Measurements from ENCODE around the gene TSPAN17. TPM values are rescaled to one million over a fixed set of nuclear protein-coding genes. Genes with fewer than 3 reads are reported as not detected.

Gene TSPAN17
- polyA plus RNA-seq, 1 of the 3 experiments (the other 2 are of a cell fraction), result 61.7 TPM

DNA sequence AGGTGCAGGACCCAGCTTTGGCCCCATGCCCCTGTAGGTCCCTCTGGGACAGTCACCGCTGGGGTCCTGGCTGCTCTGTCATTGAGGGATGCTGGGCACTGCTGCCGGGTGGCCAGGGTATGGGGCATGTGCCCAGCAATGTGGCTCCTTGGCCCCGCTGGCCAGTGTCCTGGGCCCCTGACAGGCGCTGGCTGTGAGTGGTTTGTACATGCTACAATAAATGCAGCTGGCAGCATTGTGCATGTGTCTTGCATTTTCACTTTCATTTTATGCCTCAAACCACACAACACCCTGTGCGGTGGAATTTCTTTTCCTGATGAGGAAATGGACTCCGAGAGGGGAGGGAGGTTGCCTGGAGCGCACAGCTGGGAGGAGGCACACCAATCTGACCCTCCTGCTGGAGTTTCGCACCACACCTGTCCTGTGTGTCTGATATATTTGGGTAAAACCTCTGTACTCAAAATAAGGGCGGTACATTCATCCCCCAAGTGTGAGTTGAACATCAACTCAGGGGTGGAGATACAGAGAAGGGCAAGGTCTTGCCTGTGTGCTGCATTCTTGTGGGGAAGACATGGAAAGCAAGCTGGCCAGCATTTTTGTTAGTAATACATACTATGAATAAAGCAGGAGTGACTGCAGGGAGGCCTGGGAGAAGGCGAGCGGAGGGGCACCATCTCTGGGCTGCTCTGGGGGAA is 11.7 kb downstream of the TSPAN17 start:
- Histone ChIP-seq H3K79me2 (ENCODE audit: insufficient read depth) (no peaks in the 10 kb centered on the region), H2AFZ (ENCODE audit: low read depth) (no peak overlapping the region), H3K4me1 (ENCODE audit: control insufficient read depth in 1 of 2, insufficient read depth in 2 of 2, low read depth in 1 of 2, low read length in 1 of 2) (peaks cover 0 to 25% of the 10 kb centered on the region in 2 experiments; a peak in 1 of 4 replicates), H3K9me2 (no peaks in the 10 kb centered on the region), H3K27me3 (ENCODE audit: insufficient read depth) (no peaks in the 10 kb centered on the region), H3K36me3 (replicated peaks in 1 of 2; ENCODE audit: control insufficient read depth in 1 of 2, insufficient read depth in 2 of 2, low read length in 1 of 2) (peaks cover 4 to 19% of the 10 kb centered on the region in 2 experiments), H3K27ac (ENCODE audit: low read depth in 2 of 2, low read length in 1 of 2) (no peak overlapping the region), H3K9me3 (no peaks in the 10 kb centered on the region), H3F3A (replicated peaks; ENCODE audit: insufficient read depth) (no peaks in the 10 kb centered on the region), H3K4me2 (no peak overlapping the region), H4K20me1 (ENCODE audit: insufficient read depth) (peaks cover 8% of the 10 kb centered on the region; the same call in 1 of the 2 replicates), H3K4me3 (ENCODE audit: low read depth in 2 of 2, low read length in 1 of 2) (no peak overlapping the region), H3K9ac (no peak overlapping the region)
- WGBS (ENCODE audit: low lambda C conversion rate), result 87% methylated on average over 8 of the region's 11 CpGs
- CTCF ChIA-PET, result interaction anchor here (0.7 to 6.7 kb wide), 35 partner anchors 11 to 473 kb away, joined by 3 to 167 read pairs (median 4); partner anchors contain the start of genes TSPAN17 and UNC5A
- POLR2A ChIA-PET, result no interaction called here
- DNase-seq, result no peak
- TF ChIP-seq ZBTB33 (IDR thresholded peaks at IDR 0.05; ENCODE audit: borderline replicate concordance, low read depth) (no peak), GATA2 (CRISPR knock-in tag; IDR thresholded peaks at IDR 0.05) (no peak), PBX3 (IDR thresholded peaks at IDR 0.05) (no peak), NFIC (IDR thresholded peaks at IDR 0.05; ENCODE audit: borderline replicate concordance) (no peak), SMC3 (IDR thresholded peaks at IDR 0.05; ENCODE audit: low read depth, low read length) (no peak), YY1 (IDR thresholded peaks at IDR 0.05; ENCODE audit: low read depth) (no peak), EP300 (IDR thresholded peaks at IDR 0.05; ENCODE audit: borderline replicate concordance in 1 of 2, low read depth in 1 of 2, low read length in 1 of 2) (no peak), TCF12 (IDR thresholded peaks at IDR 0.05) (no peak), FOXJ3 (CRISPR knock-in tag; IDR thresholded peaks at IDR 0.05) (no peak)
- TF ChIP-seq, protein P1, sequence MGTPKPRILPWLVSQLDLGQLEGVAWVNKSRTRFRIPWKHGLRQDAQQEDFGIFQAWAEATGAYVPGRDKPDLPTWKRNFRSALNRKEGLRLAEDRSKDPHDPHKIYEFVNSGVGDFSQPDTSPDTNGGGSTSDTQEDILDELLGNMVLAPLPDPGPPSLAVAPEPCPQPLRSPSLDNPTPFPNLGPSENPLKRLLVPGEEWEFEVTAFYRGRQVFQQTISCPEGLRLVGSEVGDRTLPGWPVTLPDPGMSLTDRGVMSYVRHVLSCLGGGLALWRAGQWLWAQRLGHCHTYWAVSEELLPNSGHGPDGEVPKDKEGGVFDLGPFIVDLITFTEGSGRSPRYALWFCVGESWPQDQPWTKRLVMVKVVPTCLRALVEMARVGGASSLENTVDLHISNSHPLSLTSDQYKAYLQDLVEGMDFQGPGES (IDR thresholded peaks at IDR 0.05; ENCODE audit: low read depth, low read length), result no peak

DNA sequence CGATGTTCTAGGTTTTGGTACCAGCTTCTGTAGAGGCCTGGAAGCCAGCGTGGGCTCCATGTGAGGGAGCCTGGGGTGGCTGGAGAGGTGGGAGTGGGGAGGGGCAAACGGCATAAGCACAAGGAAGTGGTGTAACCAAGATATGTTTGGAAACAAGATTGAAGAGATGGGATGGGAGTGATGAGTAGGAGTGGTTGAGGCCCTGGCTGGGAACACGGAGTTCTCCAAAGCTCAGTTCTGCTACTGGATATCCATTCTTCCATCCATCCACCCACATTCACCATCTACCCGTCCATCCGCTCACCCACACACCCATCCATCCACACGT is 12.2 kb downstream of the TSPAN17 start:
- DNase-seq, result no peak
- ChIA-PET CTCF (interaction anchor here (0.8 to 6.7 kb wide), 16 partner anchors 11 to 452 kb away, joined by 3 to 167 read pairs (median 18); partner anchors contain the start of genes TSPAN17 and UNC5A), POLR2A (no interaction called here)

More for the DNA sequence above, 12.2 kb downstream of the TSPAN17 start:
- Histone ChIP-seq H3K36me3 (replicated peaks in 1 of 2; ENCODE audit: control insufficient read depth in 1 of 2, insufficient read depth in 2 of 2, low read length in 1 of 2) (peaks cover 4 to 14% of the 10 kb centered on the region in 2 experiments), H3K27me3 (ENCODE audit: insufficient read depth) (no peaks in the 10 kb centered on the region), H3K4me2 (no peak overlapping the region), H3K79me2 (ENCODE audit: insufficient read depth) (no peaks in the 10 kb centered on the region), H3K9ac (no peak overlapping the region), H3K4me1 (ENCODE audit: control insufficient read depth in 1 of 2, insufficient read depth in 2 of 2, low read depth in 1 of 2, low read length in 1 of 2) (peaks cover 0 to 22% of the 10 kb centered on the region in 2 experiments; a peak in 1 of 4 replicates), H3F3A (replicated peaks; ENCODE audit: insufficient read depth) (no peaks in the 10 kb centered on the region), H3K9me2 (no peaks in the 10 kb centered on the region), H4K20me1 (ENCODE audit: insufficient read depth) (peaks cover 8% of the 10 kb centered on the region; the same call in 1 of the 2 replicates), H3K9me3 (no peaks in the 10 kb centered on the region), H3K27ac (ENCODE audit: low read depth in 2 of 2, low read length in 1 of 2) (no peak overlapping the region), H2AFZ (ENCODE audit: low read depth) (no peak overlapping the region), H3K4me3 (ENCODE audit: low read depth in 2 of 2, low read length in 1 of 2) (no peak overlapping the region)
- TF ChIP-seq TAF1 (IDR thresholded peaks at IDR 0.05; ENCODE audit: borderline replicate concordance, low read depth, low read length), result no peak
- no peak for TF ChIP-seq JUND (IDR thresholded peaks at IDR 0.05)
- no peak for TF ChIP-seq ELF1 (IDR thresholded peaks at IDR 0.05)
- 85% methylated on average over 7 of the region's 7 CpGs for WGBS (ENCODE audit: low lambda C conversion rate)
